SU-DHL-6 (cell line): ENCODE data around the gene NDUFS7.

ENCODE experiments used
- H2AFZ ChIP-seq: fragments of 200-600 bp; sonication (generic); 2 replicates; pipeline ENCODE4 v1.6.1; 2014; ENCODE audit warnings: low read depth, mild to moderate bottlenecking, moderate library complexity, mixed read lengths, antibody characterized with exemption, low read length; ENCODE audit not compliant: severe bottlenecking
- H3F3A ChIP-seq: fragments of 200-600 bp; shearing (Covaris generic); 2 replicates; pipeline ENCODE4 v1.6.0; 2016; ENCODE audit warnings: antibody characterized with exemption, mild to moderate bottlenecking; ENCODE audit not compliant: insufficient read depth
- H3K27ac ChIP-seq: fragments of 200-600 bp; sonication (generic); 2 replicates; pipeline ENCODE4 v1.5.1; 2016; ENCODE audit warnings: low read depth, mild to moderate bottlenecking, low read length, moderate library complexity, mixed read lengths
- H3K27me3 ChIP-seq: fragments of 200-600 bp; sonication (generic), shearing (Covaris generic); 2 replicates; pipeline ENCODE4 v1.6.0; 2014; ENCODE audit warnings: mild to moderate bottlenecking, low read length
- H3K36me3 ChIP-seq: fragments of 200-600 bp; sonication (generic); 2 replicates; pipeline ENCODE4 v1.6.1; 2014; ENCODE audit warnings: mild to moderate bottlenecking, low read length, mixed read lengths
- H3K4me2 ChIP-seq: fragments of 300-600, 200-600 bp; shearing (Covaris generic), sonication (generic); 2 replicates; pipeline ENCODE4 v1.6.0; 2014; ENCODE audit warnings: low read length, low read depth, mild to moderate bottlenecking; ENCODE audit not compliant: poor library complexity, severe bottlenecking
- H3K4me3 ChIP-seq: fragments of 200-600 bp; sonication (generic); 2 replicates; pipeline ENCODE4 v1.5.1; 2014; ENCODE audit warnings: antibody characterized with exemption, low read length, mild to moderate bottlenecking, mixed read lengths; ENCODE audit not compliant: insufficient read depth, poor library complexity, severe bottlenecking
- H3K79me2 ChIP-seq: fragments of 200-600 bp; sonication (generic); 2 replicates; pipeline ENCODE4 v1.6.1; 2014; ENCODE audit warnings: mild to moderate bottlenecking, low read length, moderate library complexity; ENCODE audit not compliant: insufficient read depth
- H3K9ac ChIP-seq: fragments of 200-600 bp; sonication (generic); 2 replicates; pipeline ENCODE4 v1.7.0; 2014; ENCODE audit warnings: mild to moderate bottlenecking, low read length
- H3K9me2 ChIP-seq: fragments of 200-600 bp; sonication (generic); replicated peaks from 2 replicates; pipeline ENCODE4 v1.6.1; 2014; ENCODE audit warnings: low read length; ENCODE audit not compliant: insufficient read depth
- H3K9me3 ChIP-seq: fragments of 200-600 bp; sonication (generic); 2 replicates; pipeline ENCODE4 v1.6.1; 2014; ENCODE audit warnings: low read length, mixed read lengths; ENCODE audit not compliant: insufficient read depth
- H4K20me1 ChIP-seq: fragments of 200-600 bp; sonication (generic); 2 replicates; pipeline ENCODE4 v1.6.1; 2014; ENCODE audit warnings: low read depth, mild to moderate bottlenecking, antibody characterized with exemption, low read length, moderate library complexity, mixed read lengths
- CTCF ChIP-seq: fragments of 200-600 bp; sonication (generic); IDR thresholded peaks from one replicate; pipeline ENCODE4 v1.5.1; 2017; ENCODE audit warnings: antibody characterized with exemption, mild to moderate bottlenecking, low read length, moderate library complexity; ENCODE audit not compliant: insufficient read depth, poor library complexity, severe bottlenecking
- EZH2phosphoT487 ChIP-seq: fragments of 200-600 bp; sonication (generic), shearing (Covaris generic); conservative IDR thresholded peaks from 2 replicates; pipeline ENCODE4 v1.6.1; 2018; ENCODE audit warnings: mild to moderate bottlenecking, antibody characterized with exemption, low read length, moderate library complexity, mixed read lengths

The NDUFS7 gene

GRCh38 chr19:1422360-1422759 lies 38.7 kb downstream of the NDUFS7 start:
- H2AFZ ChIP-seq = no peak overlapping the region
- no peak overlapping the region for H3K9ac ChIP-seq
- H3K4me3 ChIP-seq = no peak overlapping the region
- 0 out of 2 replicates have a peak, but pooled peaks cover 6% of the 10 kb centered on the region for H3K36me3 ChIP-seq
- H3K9me3 ChIP-seq = no peaks in the 10 kb centered on the region
- no peaks in the 10 kb centered on the region for H3K27me3 ChIP-seq
- peaks cover 33% of the 10 kb centered on the region for H3K79me2 ChIP-seq
- no peak overlapping the region for H3K27ac ChIP-seq
- no peaks in the 10 kb centered on the region for H3K9me2 ChIP-seq
- H3K4me2 ChIP-seq = no peak overlapping the region
- peaks cover 14% of the 10 kb centered on the region; the same call in 1 of the 2 replicates for H4K20me1 ChIP-seq
- TF ChIP-seq EZH2phosphoT487 (no peak), CTCF (no peak)
- H3F3A ChIP-seq = no peaks in the 10 kb centered on the region

GRCh38 chr19:1422943-1423342 lies 39.2 kb downstream of the NDUFS7 start:
- H3K4me2 ChIP-seq = no peak overlapping the region
- peaks cover 27% of the 10 kb centered on the region for H3K79me2 ChIP-seq
- H3K4me3 ChIP-seq = no peak overlapping the region
- H3F3A ChIP-seq = no peaks in the 10 kb centered on the region
- no peaks in the 10 kb centered on the region for H3K9me3 ChIP-seq
- no peak overlapping the region for H2AFZ ChIP-seq
- H3K9ac ChIP-seq = no peak overlapping the region
- no peak overlapping the region for H3K27ac ChIP-seq
- no peaks in the 10 kb centered on the region for H3K27me3 ChIP-seq
- H3K36me3 ChIP-seq = peaks cover 4% of the 10 kb centered on the region; the same call in 1 of the 2 replicates
- H3K9me2 ChIP-seq = no peaks in the 10 kb centered on the region
- peaks cover 12% of the 10 kb centered on the region; the same call in 1 of the 2 replicates for H4K20me1 ChIP-seq
- TF ChIP-seq CTCF (no peak), EZH2phosphoT487 (no peak)

- H4K20me1 ChIP-seq = peaks cover 8% of the 10 kb centered on the region; the same call in 1 of the 2 replicates
- peaks cover 11% of the 10 kb centered on the region; the same call in 1 of the 2 replicates for H3K36me3 ChIP-seq
- H3K4me2 ChIP-seq = no peak overlapping the region
Measured at GRCh38 chr19:1423436-1424191, 39.9 kb downstream of the NDUFS7 start.

More at GRCh38 chr19:1423436-1424191, 39.9 kb downstream of the NDUFS7 start:
- H3K9me3 ChIP-seq = no peaks in the 10 kb centered on the region
- no peaks in the 10 kb centered on the region for H3K9me2 ChIP-seq
- H3K9ac ChIP-seq = no peak overlapping the region
- H3K27me3 ChIP-seq = no peaks in the 10 kb centered on the region
- H3K4me3 ChIP-seq = no peak overlapping the region
- H2AFZ ChIP-seq = no peak overlapping the region
- no peak for TF ChIP-seq EZH2phosphoT487
- no peak for TF ChIP-seq CTCF
- H3F3A ChIP-seq = no peaks in the 10 kb centered on the region
- peaks cover 26% of the 10 kb centered on the region for H3K79me2 ChIP-seq
- no peak overlapping the region for H3K27ac ChIP-seq
